Measurements from ENCODE around the gene GPRIN3.

GRCh38 chr4:89285745-89286144 lies 21.9 kb downstream of the GPRIN3 start:
- TF ChIP-seq, protein P1, sequence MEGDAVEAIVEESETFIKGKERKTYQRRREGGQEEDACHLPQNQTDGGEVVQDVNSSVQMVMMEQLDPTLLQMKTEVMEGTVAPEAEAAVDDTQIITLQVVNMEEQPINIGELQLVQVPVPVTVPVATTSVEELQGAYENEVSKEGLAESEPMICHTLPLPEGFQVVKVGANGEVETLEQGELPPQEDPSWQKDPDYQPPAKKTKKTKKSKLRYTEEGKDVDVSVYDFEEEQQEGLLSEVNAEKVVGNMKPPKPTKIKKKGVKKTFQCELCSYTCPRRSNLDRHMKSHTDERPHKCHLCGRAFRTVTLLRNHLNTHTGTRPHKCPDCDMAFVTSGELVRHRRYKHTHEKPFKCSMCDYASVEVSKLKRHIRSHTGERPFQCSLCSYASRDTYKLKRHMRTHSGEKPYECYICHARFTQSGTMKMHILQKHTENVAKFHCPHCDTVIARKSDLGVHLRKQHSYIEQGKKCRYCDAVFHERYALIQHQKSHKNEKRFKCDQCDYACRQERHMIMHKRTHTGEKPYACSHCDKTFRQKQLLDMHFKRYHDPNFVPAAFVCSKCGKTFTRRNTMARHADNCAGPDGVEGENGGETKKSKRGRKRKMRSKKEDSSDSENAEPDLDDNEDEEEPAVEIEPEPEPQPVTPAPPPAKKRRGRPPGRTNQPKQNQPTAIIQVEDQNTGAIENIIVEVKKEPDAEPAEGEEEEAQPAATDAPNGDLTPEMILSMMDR (conservative IDR thresholded peaks at IDR 0.05; ENCODE audit: low read depth in 2 of 2): no peak
- TF ChIP-seq EZH2 (IDR thresholded peaks at IDR 0.05; ENCODE audit: low read depth, unreplicated experiment) (no peak), REST (IDR thresholded peaks at IDR 0.05; ENCODE audit: unreplicated experiment) (no peak), POLR2AphosphoS5 (IDR thresholded peaks at IDR 0.05; ENCODE audit: low read depth) (no peak), JUNB (IDR thresholded peaks at IDR 0.05; ENCODE audit: unreplicated experiment) (no peak), CREB1 (CRISPR knock-in tag; IDR thresholded peaks at IDR 0.05; ENCODE audit: low read depth) (no peak), EZH2phosphoT487 (IDR thresholded peaks at IDR 0.05; ENCODE audit: unreplicated experiment) (no peak), ZNF114 (CRISPR knock-in tag; IDR thresholded peaks at IDR 0.05) (no peak), ZNF462 (CRISPR knock-in tag; IDR thresholded peaks at IDR 0.05) (no peak), NANOG (IDR thresholded peaks at IDR 0.05; ENCODE audit: borderline replicate concordance) (no peak), ETS1 (IDR thresholded peaks at IDR 0.05) (no peak), ZNF331 (CRISPR knock-in tag; IDR thresholded peaks at IDR 0.05; ENCODE audit: low read depth) (no peak), STAT1 (IDR thresholded peaks at IDR 0.05; ENCODE audit: unreplicated experiment) (no peak)

Measured in GM23338 (cell line).